GM19372 (cell line): Measurements from ENCODE around the gene SMPDL3A.

Source experiments
- ATAC-seq: cut with Tn5 transposase; IDR thresholded peaks from one replicate; pipeline ENCODE4 v1.9.1; 2021; ENCODE audit warnings: mild to moderate bottlenecking, low read depth, moderate library complexity; ENCODE audit not compliant: unreplicated experiment

Gene SMPDL3A

DNA sequence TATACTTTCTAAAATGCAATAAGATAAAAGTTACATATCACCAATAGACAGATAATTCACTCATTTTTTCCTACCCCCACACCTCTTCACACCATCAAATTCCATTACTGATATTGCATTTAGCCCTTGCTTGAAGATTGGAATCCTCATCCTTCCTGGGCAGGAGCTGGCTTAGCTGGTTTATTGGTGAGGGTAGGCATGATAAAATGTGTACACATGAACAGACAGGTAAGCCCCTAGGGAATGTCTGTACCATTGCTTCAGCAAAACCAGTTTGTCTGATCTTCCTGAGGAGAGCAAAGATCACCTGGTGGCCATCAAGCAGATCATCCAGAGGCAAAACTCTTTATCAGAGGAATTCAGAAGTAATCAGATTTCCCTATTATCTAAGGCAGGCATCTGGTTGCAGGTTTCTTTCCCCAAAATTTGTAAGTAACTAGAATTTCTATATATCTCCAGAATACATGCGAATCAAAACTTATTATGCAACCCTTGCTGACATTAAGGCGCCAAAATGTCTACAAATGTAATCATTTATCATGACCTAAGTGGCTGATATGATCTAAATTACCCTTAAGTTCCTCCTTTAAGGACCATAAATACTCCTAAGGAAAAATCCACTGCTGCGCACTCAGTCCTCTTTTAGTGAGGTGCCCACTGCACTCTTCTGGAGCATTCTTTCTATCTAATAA is 16.2 kb upstream of the SMPDL3A start:
- ATAC-seq, result no peak

GRCh38 chr6:122775975-122776374 is 13.1 kb upstream of the SMPDL3A start:
- ATAC-seq, result no peak

DNA sequence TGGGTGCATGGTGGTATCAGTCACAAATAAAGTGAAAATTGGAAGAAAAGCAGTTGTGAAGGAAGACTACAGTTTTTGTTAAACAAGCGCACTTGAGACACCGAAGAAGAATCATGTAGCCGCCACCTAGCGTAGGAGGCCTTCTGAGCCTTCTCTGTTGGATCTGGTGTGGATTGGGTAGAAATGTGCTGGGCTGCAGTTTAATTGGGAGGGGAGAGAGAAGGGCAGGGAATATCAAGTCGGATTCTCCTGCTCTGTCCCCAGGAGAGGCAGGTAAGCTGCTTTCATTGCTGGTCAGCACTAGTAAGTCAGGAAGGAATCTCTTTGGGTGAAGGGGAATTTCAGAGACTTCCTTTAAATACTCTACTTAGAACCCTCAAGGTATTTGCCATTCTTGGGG is 10.8 kb upstream of the SMPDL3A start:
- ATAC-seq, result no peak

- no peak for ATAC-seq
Observed at GRCh38 chr6:122778985-122779661, 9.9 kb upstream of the SMPDL3A start.

GRCh38 chr6:122779667-122780066 is 9.4 kb upstream of the SMPDL3A start, which contains the start of gene FABP7:
Gene FABP7, plus strand, starts transcription at chr6:122779716. Its CDS starts 79 bp downstream, at chr6:122779795.
- no peak for ATAC-seq

- no peak for ATAC-seq
Observed at GRCh38 chr6:122780114-122780513, 8.9 kb upstream of the SMPDL3A start.

GRCh38 chr6:122781716-122782115 is 7.3 kb upstream of the SMPDL3A start:
- no peak for ATAC-seq

DNA sequence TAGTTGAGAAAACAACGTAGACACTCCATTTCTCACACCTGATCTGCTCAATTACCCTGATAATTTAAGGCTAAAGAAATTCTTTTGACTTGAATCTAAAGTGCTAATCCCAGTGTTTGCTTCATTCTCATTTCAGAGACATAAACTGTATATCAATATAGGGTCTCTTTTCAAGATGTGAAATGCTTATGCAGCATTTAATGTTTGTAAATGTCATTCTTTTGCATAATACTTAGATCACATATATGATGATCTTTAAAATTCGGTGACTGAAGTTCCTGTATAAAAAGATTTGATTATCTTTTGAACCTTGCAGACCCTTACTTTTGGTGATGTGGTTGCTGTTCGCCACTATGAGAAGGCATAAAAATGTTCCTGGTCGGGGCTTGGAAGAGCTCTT is 5.7 kb upstream of the SMPDL3A start:
- ATAC-seq, result no peak

DNA sequence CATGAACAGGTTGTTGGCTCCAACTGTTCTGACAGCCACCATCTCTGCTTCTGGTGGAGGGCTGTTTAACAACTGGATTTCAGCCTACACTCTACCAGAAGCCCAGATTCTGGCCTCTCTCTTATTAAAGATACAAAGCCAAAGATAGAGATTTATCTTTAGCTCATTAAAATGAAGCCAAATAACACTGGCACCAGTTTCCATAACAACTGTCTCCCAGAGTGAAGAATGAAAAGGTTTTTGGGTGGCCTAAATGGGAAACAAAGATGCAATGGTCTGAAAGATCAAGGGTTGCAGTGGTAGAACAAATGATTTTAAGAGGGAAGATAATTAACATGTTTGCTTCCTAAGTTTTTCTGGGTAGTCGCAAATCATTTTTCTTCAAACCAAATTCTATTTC is 3.2 kb upstream of the SMPDL3A start:
- no peak for ATAC-seq

GRCh38 chr6:122787721-122788120 is 1.3 kb upstream of the SMPDL3A start:
- ATAC-seq, result no peak

GRCh38 chr6:122788208-122788607 is 850 bp upstream of the SMPDL3A start:
- no peak for ATAC-seq

DNA sequence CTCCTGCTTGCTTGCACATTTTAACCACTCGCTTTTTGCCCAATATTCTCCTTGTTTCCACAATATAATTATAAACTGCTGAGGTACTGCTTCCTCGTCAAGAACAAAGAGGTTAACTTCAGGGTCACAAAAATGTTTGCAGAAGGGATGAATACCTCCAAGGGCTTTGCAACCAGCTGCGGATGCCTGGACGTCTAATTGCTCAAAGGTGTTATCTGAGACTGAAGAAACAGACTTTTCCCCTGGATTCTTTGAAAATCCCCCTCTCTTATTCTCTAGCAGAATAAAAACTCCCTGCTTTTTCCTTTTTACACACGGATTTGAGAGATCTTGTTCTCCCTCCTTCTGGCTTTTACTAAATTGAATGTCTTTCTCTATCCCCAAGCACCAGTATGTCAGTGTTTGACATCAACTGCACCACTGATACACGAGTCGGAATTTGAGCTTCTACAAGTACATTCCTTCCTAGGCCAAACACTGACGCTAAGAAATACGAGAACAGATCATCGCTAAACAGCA is 336 bp upstream of the SMPDL3A start:
- no peak for ATAC-seq

GRCh38 chr6:122790028-122790422 is 967 bp downstream of the SMPDL3A start:
- ATAC-seq, result no peak

DNA sequence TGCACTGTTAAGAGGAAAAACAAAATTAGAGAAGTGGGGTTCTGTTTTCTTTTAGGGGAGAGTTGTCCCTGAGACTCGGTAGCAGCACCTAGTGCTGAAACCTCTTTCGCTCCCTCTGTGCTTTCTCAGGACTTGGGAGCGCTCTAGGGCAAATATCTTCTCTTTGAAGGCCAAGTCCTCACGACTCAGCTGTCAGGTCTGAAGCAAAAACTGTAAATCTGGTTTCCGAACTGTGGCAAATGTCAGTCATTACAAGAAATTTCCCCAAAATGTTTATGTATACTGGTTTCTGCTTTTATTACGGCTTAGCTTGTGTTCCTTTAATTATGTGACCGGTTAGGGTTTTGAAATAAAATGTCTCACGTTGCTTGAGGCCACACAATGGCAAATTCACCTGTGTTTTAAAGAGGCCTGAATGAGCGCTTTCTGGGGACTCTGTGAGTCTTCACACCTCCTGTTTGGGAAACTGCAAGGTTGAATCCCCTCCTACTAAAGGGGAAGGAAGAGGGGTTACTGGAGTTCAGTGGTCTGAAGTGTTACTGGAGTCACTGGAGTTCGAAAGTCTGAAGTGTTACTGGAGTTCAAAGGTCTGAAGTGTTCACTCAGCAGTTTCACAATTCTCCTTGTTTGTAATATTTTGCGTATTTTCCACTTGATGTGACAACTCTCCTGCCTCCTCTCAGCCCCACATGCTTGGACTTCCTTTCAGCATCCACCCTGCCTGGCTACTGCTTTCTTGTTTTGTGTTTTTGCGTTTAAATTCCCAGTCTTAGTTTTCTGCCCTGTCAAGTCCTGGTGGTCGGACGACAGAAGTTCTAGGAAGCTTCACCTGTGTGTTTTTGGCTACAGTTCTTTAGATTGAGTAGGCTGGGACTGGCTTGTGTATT is 1.6 kb downstream of the SMPDL3A start:
- ATAC-seq, result no peak

DNA sequence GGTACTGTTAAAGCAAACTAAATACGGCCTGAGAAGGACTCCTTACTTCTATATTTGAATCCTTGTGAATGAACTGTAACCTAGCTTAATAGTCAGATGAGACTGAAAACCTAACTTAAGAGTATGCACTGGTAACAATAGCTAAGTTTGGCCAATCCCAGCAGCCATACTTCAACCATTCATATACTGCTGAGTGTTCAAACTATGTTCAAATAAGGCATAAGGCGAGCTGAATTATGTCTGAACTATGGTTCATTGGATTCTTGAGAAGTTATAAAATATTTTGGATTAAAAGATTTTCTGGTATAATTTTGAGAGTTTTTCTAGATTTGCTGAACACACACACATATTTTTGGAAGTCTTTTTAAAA is 2.2 kb downstream of the SMPDL3A start:
- ATAC-seq, result no peak

- ATAC-seq, result no peak
Observed at GRCh38 chr6:122792766-122793165, 3.7 kb downstream of the SMPDL3A start.

DNA sequence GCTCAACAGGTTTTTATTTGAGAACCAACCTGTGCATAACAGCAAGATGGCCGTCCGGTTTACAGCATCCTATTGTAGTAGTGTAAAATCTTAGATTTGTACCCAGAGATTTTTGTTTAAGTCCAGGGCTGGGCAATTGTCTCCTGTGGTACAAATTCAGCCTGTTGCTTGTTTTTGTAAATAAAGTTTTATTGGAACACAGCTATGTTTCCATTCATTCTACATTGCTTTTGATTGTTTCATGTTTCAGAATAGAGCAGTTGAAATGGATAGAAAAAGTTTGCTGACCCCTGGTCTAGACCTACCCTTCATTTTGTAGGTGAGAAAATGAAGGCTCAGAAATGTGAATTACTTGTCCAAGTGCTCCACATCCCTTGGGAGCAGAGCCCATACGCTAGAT is 8.5 kb downstream of the SMPDL3A start:
- no peak for ATAC-seq

- peak; percentile 77 for ATAC-seq
Observed at GRCh38 chr6:122798099-122798641, 9.1 kb downstream of the SMPDL3A start.

DNA sequence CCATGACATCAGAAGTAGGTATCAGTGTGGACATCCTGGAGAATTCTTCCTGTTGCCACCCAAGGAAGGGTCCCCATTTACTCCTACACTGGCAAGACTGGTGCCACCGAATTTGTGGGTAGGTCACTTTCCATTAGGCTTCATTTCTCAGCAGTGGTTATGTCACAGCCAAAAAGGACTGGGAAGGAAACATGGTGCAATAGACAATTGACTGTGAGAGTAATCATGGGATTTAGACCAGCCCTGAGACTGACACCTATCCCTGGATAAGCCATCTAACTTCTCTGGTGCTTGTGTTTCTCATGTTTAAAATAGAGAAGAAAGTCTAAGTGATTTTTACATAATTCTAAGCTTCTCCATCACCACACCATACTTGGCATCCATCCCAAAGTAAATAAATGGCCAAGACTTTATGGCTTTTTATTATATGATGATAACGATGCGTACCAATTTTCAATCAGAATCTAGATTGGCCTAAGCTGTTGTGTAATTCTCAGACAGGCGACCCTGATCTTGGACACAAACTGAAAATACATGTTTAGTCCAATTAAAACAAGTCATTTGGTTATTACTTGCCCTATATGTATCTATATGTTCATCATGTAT is 10.2 kb downstream of the SMPDL3A start:
- ATAC-seq, result no peak

DNA sequence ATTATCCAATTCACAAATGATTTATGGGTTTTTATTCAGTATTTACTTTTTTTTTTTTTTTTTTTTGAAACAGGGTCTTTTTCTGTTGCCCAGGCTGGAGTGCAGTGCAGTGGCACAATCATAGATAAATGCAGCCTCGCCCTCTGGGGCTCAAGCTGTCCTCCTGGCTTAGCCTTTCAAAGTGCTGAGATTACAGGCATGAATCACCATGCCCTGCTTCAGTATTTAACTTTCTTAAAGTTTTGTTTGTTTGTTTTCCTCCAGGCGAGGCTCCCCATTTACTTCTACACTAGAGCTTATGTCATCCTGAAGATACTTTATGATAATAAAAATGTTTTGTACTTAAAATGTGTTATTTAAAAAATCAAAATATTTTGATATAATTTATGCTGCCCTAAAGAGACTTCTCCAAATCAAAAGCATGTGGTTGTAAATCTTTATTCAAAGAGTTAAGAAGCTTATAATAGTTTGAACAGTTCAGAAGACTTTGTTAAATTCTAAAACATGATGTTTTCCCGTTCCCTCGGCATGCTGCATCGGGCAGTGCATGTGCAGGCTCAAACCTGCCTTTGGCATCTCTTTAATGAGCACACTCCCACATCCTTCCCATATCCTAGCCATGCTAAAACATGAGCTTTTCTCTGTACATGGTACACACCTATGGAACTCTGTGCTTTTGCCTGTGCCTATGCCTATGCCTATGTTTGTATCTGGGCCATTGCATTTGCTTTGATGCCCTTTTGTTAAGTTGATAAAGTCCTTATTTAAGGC is 11.0 kb downstream of the SMPDL3A start:
- no peak for ATAC-seq
